ENCODE data around the gene MYO18A.

The MYO18A gene

DNA sequence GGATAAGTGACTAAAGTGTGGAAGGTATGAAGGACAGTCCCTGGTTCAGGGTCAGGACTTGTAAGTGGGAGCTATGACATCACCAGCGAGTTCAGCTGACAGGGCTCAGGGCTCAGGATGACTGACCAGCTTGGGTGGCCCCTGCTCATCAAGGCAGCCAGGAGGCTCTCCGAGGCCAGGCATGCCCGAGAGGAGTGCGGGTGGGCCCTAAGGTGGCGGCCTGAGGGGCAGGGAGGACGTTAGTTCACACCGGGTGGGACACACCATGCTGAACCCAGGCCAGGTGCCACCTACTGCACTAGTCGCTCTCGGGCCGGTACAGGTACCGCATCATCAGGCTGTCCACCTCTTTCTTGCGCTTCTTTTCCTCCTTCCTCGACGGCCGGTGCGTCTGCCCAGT is 100.8 kb downstream of the MYO18A start:
- no peak for TF ChIP-seq CTCF (IDR thresholded peaks at IDR 0.05)

DNA sequence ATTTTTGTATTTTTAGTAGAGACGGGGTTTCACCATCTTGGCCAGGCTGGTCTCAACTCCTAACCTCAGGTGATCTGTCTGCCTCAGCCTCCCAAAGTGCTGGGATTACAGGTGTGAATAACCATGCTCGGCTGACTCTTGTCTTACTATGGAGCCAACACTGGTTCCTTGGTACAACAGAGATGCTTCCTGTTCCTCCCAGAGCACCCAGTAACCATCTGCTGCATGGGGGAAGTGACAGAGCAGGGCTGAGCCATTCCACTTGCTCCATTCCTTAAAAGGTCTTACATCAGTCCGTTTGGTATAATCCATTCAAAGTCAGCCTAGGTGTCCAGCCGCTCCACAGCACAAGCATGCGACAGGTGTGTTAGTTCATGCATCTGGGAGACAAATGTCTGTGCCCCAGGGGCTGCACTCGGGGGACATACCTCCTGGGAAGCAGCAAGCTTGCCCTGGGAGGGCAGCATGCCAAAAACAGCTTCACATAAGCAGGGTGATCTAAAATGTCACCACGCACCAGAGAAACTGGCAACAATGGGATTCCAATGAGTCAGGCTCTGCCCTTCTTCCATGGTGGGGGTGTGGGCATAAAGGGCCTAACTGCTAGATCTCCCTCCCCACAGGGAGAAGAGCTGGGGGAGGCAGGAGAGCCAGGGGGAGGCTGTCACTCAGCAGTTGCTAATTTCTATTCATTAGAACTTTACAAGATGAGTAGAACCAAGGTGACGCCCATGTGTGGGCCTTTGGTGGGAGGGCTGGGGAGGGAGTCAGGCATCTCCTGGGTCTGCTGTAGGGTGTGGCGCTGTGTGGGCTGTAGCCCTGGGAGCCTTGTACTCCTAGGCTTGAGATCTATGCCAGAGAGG is 101.8 kb downstream of the MYO18A start:
- TF ChIP-seq CTCF (IDR thresholded peaks at IDR 0.05): no peak

DNA sequence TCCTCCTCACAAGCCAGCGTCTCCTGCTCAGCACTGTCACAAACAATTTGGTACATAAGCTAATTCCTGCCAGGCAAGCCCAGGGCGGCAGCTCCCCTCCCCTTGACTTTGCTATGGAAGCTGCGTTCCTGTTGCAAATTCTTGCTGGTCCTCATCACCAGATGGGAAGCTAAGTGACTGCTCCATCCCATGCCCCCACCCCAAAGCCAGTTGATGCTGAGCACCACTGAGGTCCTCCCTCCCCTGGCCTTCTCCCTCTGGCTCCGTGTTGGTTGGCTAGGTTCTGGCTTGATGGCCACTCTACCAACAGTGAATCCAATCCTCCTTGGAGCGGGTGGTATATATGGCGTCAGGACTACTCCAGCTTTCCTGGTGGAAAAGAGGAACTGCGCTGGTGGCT is 102.9 kb downstream of the MYO18A start:
- TF ChIP-seq CTCF (IDR thresholded peaks at IDR 0.05): no peak

DNA sequence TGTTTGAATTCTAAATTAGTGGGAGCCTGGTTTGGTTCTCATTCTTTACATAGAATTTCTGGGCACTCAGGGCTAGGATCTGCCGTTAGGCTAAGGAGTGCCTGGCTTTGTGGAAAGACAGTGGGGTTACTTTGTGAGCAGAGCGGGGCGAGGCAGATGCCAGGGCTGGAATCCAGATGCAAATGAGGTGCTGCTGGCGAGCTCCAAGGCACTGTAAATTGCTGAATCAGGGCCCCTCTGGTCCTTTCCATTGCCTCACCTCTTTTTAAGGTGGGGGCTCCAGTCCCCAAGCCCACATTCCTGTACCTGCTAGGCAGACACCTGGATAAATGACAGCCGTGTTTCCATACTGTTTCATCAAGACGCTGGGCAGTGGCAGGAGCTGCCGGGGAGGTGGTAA is 103.5 kb downstream of the MYO18A start:
- TF ChIP-seq CTCF (IDR thresholded peaks at IDR 0.05): no peak

DNA sequence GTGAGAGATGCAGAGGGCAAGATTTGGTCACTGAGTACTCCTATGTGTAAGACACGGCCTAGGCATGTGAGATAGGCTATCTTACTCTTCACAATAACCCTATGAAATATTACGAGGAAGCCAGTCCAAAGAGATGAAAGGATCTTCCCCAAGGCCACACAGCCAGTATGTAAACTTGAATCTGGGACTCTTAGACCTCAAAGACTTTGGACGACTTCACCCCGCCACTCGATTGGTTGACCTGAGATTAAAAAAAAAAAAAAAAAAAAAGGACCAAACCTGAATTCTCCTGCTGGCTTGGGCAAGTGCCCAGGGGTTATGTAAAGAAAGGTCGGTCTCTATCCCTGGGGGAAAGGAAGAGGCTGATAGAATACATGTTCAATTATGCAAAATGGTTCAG is 104.1 kb downstream of the MYO18A start:
- no peak for TF ChIP-seq CTCF (IDR thresholded peaks at IDR 0.05)

DNA sequence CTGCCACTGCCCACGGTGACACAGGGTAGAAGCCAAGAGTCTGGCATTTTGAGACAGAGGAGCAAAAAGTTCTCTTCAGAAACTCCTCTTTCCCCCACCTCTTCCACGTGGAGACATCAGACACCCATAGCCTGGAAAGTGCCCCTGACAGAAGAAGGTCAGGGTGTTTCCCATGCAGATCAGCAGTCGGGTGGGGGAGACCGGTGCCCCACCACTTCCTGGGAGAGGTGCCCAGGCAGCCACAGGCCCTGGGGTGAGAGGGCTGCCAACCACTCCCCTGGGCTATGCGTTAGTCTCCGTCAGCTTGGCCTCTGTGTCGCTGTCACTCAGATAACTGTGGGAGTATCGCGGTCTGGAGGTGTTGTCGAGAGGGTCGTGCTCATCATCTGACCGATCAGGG is 105.7 kb downstream of the MYO18A start:
- TF ChIP-seq CTCF (IDR thresholded peaks at IDR 0.05): no peak

DNA sequence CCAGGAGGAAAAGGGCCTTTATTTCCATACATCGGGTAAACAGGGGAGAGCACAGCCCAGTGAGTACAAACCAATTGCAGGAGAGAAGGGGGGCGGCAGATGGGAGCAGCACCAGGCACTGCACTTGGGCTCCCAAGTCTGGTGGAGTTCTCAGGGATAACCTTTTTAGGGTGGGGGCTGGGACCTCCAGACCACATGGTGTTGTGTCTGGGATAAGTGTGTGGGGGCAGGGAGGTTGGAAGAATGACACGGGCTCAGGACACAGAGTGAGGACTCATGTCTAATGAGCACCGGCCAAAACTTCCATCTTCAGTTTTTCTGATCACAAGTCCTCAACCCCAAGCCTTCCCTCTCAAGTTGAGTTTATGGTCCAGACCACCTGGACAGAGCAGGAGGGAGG is 106.7 kb downstream of the MYO18A start:
- TF ChIP-seq CTCF (IDR thresholded peaks at IDR 0.05): no peak

GRCh38 chr17:29073045-29073444 is 107.2 kb downstream of the MYO18A start:
- TF ChIP-seq CTCF (IDR thresholded peaks at IDR 0.05): no peak

Measured in LNCAP (cell line).